Stomach smooth muscle (tissue), 2 donors: Measurements from ENCODE around the gene ARMH4.

Source experiments
- H3K27ac ChIP-seq: one replicate; pipeline ENCODE4 v1.7.0; 2013; ENCODE audit warnings: mild to moderate bottlenecking, low read length, inconsistent platforms
- H3K27me3 ChIP-seq, 2 donors: one replicate each; pipeline ENCODE4 v1.7.0; 2013; ENCODE audit warnings: low read length in 2 of 2; ENCODE audit not compliant: insufficient read depth in 2 of 2, control insufficient read depth in 1 of 2
- H3K36me3 ChIP-seq, 2 donors: one replicate each; pipeline ENCODE4 v1.7.0; 2013; ENCODE audit warnings: low read length in 2 of 2; ENCODE audit not compliant: control insufficient read depth in 2 of 2, insufficient read depth in 2 of 2
- H3K4me1 ChIP-seq: one replicate; pipeline ENCODE4 v1.7.0; 2013; ENCODE audit warnings: low read length; ENCODE audit not compliant: control insufficient read depth, insufficient read depth
- H3K4me3 ChIP-seq, 2 donors: one replicate each; pipeline ENCODE4 v1.7.0; 2013; ENCODE audit warnings: low read length in 2 of 2
- H3K9ac ChIP-seq, 2 donors: one replicate each; pipeline ENCODE4 v1.7.0; 2013; ENCODE audit warnings: low read length in 2 of 2, mild to moderate bottlenecking in 1 of 2
- H3K9me3 ChIP-seq, 2 donors: one replicate each; pipeline ENCODE4 v1.7.0; 2013; ENCODE audit warnings: low read length in 2 of 2; ENCODE audit not compliant: control insufficient read depth in 2 of 2
- donor health status: healthy.
- donor health status: Pancreatic carcinoma.

The ARMH4 gene

DNA sequence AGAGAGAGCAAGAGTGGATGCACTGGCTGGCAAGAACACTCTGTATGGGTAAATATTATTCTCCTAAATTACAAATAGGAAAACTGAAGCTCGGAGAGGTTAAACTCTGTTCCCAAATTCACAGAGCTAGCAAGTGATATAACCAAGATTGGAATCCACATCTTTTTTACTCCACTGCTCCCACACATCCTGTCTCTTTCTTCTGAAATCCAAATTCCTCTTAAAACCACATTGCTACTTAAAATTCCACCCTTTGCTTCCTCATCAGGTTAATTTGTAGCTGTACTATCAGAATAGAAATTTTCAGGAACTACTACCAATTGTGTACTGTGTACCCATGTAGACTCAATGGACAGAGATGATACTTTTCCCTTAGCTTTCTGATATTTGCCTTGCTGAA is 74.4 kb downstream of the ARMH4 start:
- H3K36me3 ChIP-seq, result no peaks in the 10 kb centered on the region
- no peak overlapping the region for H3K9ac ChIP-seq
- peaks cover 3% of the 10 kb centered on the region for H3K4me1 ChIP-seq
- no peak overlapping the region for H3K27ac ChIP-seq
- H3K4me3 ChIP-seq, result no peak overlapping the region
- no peaks in the 10 kb centered on the region for H3K9me3 ChIP-seq
- H3K27me3 ChIP-seq, result no peaks in the 10 kb centered on the region

DNA sequence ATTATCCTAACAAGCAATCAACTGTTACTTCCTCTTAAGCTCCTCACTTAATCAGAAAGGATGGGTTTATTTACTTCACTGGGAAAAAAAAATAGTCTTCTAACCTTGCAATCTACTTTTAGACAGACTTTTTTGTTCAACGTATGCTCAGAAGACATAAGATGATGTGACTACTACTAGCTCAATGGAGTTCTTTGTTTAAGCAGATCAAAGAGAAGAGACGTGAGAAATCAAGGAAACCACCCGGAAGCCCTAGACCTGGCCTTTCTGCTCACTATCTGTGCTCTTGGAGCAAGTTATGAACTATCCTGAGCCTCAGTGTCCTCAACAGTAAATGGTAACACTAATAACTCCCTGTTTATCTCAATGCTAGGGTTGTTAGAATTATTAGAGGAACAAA is 78.5 kb downstream of the ARMH4 start:
- Histone ChIP-seq H3K4me3 (no peak overlapping the region), H3K9ac (no peak overlapping the region), H3K27ac (no peak overlapping the region), H3K36me3 (no peaks in the 10 kb centered on the region), H3K27me3 (no peaks in the 10 kb centered on the region), H3K9me3 (no peaks in the 10 kb centered on the region), H3K4me1 (no peaks in the 10 kb centered on the region)

DNA sequence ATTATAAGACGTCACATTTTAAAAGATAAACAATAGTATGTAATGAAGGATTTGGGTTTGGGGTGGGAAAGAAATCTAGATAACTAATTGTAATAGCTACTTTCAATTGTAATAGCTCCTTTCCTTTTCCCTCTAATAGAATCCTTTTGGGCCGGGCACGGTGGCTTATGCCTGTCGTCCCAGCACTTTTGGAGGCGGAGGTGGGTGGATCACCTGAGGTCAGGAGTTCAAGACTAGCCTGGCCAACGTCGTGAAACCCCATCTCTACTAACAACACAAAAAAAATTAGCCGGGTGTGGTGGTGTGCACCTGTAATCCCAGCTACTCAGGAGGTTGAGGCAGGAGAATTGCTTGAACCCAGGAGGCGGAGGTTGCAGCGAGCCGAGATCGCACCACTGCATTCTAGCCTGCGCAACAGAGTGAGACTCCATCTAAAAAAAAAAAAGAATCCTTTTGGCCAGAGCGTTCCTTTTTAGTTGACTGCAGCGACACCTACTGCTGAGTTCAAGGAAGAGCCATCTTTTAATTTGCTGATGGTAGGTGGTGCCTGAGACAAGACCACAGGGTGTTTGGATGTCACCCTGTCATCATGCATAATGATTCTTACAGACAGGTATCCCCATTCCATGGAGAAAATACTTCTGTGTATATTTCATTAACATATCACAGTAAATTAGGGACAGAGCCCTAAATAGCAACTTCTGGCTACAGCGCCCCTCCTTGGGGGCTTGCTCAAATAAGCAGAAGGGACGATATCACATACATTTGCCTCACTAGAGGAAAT is 79.5 kb downstream of the ARMH4 start:
- H3K27me3 ChIP-seq, result no peaks in the 10 kb centered on the region
- no peaks in the 10 kb centered on the region for H3K36me3 ChIP-seq
- no peaks in the 10 kb centered on the region for H3K4me1 ChIP-seq
- no peak overlapping the region for H3K27ac ChIP-seq
- H3K9ac ChIP-seq, result no peak overlapping the region
- no peaks in the 10 kb centered on the region for H3K9me3 ChIP-seq
- peak overlapping the region in 1 of 2 donors; percentile 55 for H3K4me3 ChIP-seq

DNA sequence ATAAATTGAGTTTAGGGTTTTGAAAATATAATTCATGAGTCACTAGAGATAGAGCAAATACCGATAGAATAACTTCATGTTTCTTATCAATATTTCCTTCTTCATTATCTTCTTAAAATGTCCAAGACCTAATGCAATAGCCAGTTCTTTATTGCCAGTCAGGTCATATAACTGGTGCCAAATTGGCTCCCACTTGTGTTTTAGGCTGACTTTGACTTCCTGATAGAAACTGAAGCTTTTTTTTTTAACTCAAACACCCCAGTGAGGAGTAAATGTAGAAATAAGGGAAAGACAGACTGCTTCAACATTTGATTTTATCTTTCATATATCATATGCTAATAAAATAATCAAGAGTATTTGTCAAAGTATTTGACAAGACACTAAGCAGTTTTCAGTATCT is 80.7 kb downstream of the ARMH4 start:
- Histone ChIP-seq H3K9me3 (no peaks in the 10 kb centered on the region), H3K9ac (no peak overlapping the region), H3K27me3 (no peaks in the 10 kb centered on the region), H3K4me1 (no peaks in the 10 kb centered on the region), H3K27ac (no peak overlapping the region), H3K36me3 (no peaks in the 10 kb centered on the region), H3K4me3 (no peak overlapping the region)

DNA sequence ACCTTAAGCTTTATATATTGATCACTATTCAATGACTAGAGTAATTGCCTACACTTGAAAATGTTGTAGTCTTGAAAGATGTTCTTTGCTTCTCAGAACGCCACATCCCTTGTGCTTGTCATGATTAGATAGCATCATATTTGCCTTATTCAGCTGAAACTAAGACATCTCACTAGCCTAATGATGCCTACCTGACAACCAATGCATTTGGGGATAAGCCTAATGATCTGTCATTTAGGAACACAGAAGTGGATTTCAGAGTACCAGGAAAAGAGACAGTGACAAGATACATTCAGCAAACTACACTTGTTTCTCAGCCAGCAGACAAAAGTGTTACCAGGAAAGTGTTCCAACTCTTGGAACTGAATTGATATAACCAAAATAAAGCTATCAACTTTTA is 83.7 kb downstream of the ARMH4 start:
- Histone ChIP-seq H3K9ac (no peak overlapping the region), H3K4me1 (no peaks in the 10 kb centered on the region), H3K27me3 (no peaks in the 10 kb centered on the region), H3K9me3 (no peaks in the 10 kb centered on the region), H3K27ac (no peak overlapping the region), H3K4me3 (no peak overlapping the region), H3K36me3 (no peaks in the 10 kb centered on the region)

DNA sequence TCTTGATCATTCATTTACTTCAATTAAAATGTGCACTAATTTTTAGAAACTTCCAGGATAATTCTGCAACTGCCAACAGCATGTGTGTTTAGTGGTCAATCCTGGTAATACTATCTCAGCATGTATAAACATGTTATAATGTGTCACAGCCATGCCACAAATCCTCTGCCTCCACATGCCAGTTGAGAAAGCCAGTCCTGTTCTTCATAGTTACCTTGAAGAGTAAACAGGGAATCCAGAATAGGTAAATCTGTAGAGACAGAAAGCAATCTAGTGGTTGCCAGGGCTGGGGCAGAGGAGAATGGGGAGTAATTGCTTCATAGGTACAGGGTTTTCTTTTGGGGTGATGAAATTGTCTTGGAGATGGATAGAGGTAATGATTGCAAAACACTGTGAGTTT is 85.9 kb downstream of the ARMH4 start:
- H3K4me3 ChIP-seq, result no peak overlapping the region
- H3K9ac ChIP-seq, result no peak overlapping the region
- no peaks in the 10 kb centered on the region for H3K4me1 ChIP-seq
- peaks cover 0 to 2% of the 10 kb centered on the region in 2 donors for H3K36me3 ChIP-seq
- H3K27ac ChIP-seq, result no peak overlapping the region
- H3K27me3 ChIP-seq, result no peaks in the 10 kb centered on the region
- no peaks in the 10 kb centered on the region for H3K9me3 ChIP-seq

DNA sequence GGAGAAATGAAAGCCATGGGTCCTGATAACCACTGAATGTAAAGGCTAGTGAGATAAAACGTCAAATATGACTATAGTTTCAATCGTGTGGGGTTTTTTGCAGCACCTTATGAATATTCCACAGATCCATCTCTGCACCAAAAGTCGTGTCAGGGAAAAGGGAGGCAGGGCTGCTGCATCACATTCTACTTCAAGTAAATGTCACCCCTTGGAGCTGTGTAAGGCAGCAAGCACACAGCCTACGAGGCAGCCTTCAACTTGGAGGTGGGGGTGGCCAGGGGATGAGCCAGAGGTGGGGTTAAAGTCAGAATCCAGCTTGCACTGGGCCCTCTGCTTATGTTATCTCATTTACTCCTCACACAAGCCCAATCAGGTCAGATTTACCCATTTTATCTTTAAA is 90.4 kb downstream of the ARMH4 start:
- Histone ChIP-seq H3K27ac (no peak overlapping the region), H3K9ac (no peak overlapping the region), H3K36me3 (peaks cover 0 to 2% of the 10 kb centered on the region in 2 donors), H3K9me3 (no peaks in the 10 kb centered on the region), H3K4me3 (no peak overlapping the region), H3K4me1 (no peaks in the 10 kb centered on the region), H3K27me3 (no peaks in the 10 kb centered on the region)

DNA sequence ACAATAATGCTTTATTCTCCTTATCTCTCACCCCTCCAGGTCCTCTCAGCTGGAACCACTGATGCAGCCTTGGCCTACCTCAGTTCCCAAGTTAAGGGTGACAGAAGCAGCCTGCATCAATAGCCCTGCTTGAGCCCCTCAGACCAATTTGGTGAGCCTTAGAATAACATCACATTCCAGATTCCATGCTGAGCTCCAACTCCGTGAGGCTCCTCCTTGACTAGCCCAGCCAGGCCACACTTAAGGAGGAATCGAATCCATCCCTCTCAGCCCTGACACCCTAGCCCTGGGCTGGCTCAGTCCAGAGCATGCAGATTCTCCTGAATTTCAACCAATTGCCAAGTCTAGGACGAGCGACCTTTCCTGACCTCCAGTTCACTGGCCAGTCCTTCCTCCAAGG is 91.1 kb downstream of the ARMH4 start:
- no peak overlapping the region for H3K9ac ChIP-seq
- H3K4me1 ChIP-seq, result no peaks in the 10 kb centered on the region
- no peaks in the 10 kb centered on the region for H3K9me3 ChIP-seq
- no peak overlapping the region for H3K27ac ChIP-seq
- H3K4me3 ChIP-seq, result no peak overlapping the region
- H3K36me3 ChIP-seq, result peaks cover 0 to 2% of the 10 kb centered on the region in 2 donors
- H3K27me3 ChIP-seq, result no peaks in the 10 kb centered on the region

DNA sequence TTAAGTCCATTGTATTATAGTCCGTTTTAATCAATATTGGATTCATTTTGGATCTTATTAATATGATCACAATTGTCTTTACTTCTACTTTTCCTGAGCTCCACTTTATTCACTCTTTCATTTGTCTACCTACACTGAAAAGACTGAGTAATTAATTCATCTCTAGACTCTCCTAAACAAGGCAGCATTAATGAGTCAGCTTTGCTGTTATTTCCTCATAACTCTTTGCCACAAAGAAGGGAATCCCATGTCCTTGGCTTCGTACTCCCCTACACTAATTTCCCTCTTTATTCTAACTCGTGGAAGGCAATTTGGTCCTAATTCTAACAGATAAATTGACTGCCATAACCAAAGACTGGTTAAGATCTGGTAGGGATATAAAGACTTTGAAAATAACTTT is 91.9 kb downstream of the ARMH4 start:
- Histone ChIP-seq H3K27me3 (no peaks in the 10 kb centered on the region), H3K36me3 (peaks cover 0 to 2% of the 10 kb centered on the region in 2 donors), H3K9ac (no peak overlapping the region), H3K4me3 (no peak overlapping the region), H3K27ac (no peak overlapping the region), H3K9me3 (no peaks in the 10 kb centered on the region), H3K4me1 (no peaks in the 10 kb centered on the region)

DNA sequence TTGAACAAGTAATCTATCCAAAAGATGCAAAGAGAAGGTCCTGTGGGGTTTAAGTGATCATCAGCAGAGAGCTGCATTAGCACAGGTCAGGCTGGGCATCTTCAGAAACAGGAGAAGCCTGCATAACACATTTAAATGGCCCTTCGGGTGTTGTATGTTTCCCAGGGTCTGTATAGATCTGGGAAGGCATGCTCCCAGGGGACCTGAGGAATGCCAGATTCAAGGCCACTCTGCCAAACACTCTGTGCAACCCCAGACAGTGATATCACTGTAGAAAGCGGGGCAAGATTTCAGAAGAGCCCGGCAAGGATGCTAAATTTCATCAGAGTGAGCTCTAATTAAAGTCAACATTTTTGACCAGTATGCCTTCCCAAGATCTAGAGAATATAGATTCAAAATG is 92.9 kb downstream of the ARMH4 start:
- Histone ChIP-seq H3K4me1 (no peaks in the 10 kb centered on the region), H3K27me3 (no peaks in the 10 kb centered on the region), H3K4me3 (no peak overlapping the region), H3K9me3 (no peaks in the 10 kb centered on the region), H3K36me3 (peaks cover 0 to 2% of the 10 kb centered on the region in 2 donors), H3K9ac (no peak overlapping the region), H3K27ac (no peak overlapping the region)

DNA sequence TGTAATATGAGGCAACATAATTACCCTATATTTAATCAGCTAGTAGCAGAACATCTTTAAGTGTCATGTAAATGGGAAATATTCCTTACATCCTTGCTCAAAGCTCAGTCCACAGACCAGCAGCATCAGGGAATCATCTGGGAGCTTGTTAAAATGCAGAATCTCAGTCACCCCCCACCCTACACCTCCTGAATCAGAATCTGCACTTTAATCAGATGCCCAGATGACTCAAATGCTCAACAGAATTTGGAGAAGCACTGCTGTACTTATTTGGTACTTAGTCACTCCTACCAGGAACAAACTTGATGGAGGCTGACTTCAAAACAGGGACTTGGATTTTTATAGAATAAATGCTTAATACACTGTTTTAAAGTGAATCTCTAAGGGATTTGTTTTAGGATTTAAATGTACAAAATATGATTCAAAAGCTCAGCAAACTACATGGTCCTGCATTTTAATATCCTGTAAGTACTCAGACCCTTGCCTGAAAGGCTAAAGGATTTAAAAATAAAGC is 96.5 kb downstream of the ARMH4 start:
- no peaks in the 10 kb centered on the region for H3K36me3 ChIP-seq
- no peak overlapping the region for H3K27ac ChIP-seq
- no peaks in the 10 kb centered on the region for H3K9me3 ChIP-seq
- no peak overlapping the region for H3K9ac ChIP-seq
- no peak overlapping the region for H3K4me3 ChIP-seq
- no peaks in the 10 kb centered on the region for H3K4me1 ChIP-seq
- no peaks in the 10 kb centered on the region for H3K27me3 ChIP-seq
